Measurements from ENCODE around the gene IZUMO1.

IZUMO1 gene

GRCh38 chr19:48760504-48761205 is 13.9 kb upstream of the IZUMO1 start:
- H3K79me2 ChIP-seq (ENCODE audit: insufficient read depth, low read length) = no peaks in the 10 kb centered on the region
- no peaks in the 10 kb centered on the region for H3K9me2 ChIP-seq (replicated peaks; ENCODE audit: low read depth, low read length)
- peaks cover 4% of the 10 kb centered on the region for H3K4me1 ChIP-seq (ENCODE audit: insufficient read depth, low read length, poor library complexity, severe bottlenecking)
- H3K9ac ChIP-seq (ENCODE audit: low read depth, low read length, poor library complexity, severe bottlenecking) = no peak overlapping the region
- no peaks in the 10 kb centered on the region for H3K9me3 ChIP-seq (ENCODE audit: insufficient read depth, low read depth, low read length)
- H4K20me1 ChIP-seq (ENCODE audit: insufficient read depth, low read length, poor library complexity, severe bottlenecking) = no peaks in the 10 kb centered on the region
- H3K27me3 ChIP-seq (ENCODE audit: insufficient read depth, low read length, poor library complexity, severe bottlenecking) = no peaks in the 10 kb centered on the region
- H3K4me2 ChIP-seq (ENCODE audit: low read depth, low read length, poor library complexity, severe bottlenecking) = no peak overlapping the region
- H3K36me3 ChIP-seq (ENCODE audit: insufficient read depth, low read length) = no peaks in the 10 kb centered on the region
- H2AFZ ChIP-seq (ENCODE audit: low read length) = peak overlapping the region; percentile 65
- TF ChIP-seq EZH2phosphoT487 (IDR thresholded peaks at IDR 0.05; ENCODE audit: borderline replicate concordance) (no peak), CTCF (conservative IDR thresholded peaks at IDR 0.05; ENCODE audit: low read length) (no peak)
- H3F3A ChIP-seq (ENCODE audit: low read depth) = no peaks in the 10 kb centered on the region
- no peak overlapping the region for H3K4me3 ChIP-seq (ENCODE audit: low read length, poor library complexity, severe bottlenecking)

GRCh38 chr19:48757741-48758144 is 11.0 kb upstream of the IZUMO1 start:
- Histone ChIP-seq H3F3A (ENCODE audit: low read depth) (no peaks in the 10 kb centered on the region), H3K36me3 (ENCODE audit: insufficient read depth, low read length) (no peaks in the 10 kb centered on the region), H3K27me3 (ENCODE audit: insufficient read depth, low read length, poor library complexity, severe bottlenecking) (no peaks in the 10 kb centered on the region), H3K9me2 (replicated peaks; ENCODE audit: low read depth, low read length) (no peaks in the 10 kb centered on the region), H3K9me3 (ENCODE audit: insufficient read depth, low read depth, low read length) (no peaks in the 10 kb centered on the region), H3K79me2 (ENCODE audit: insufficient read depth, low read length) (no peaks in the 10 kb centered on the region), H3K4me2 (ENCODE audit: low read depth, low read length, poor library complexity, severe bottlenecking) (no peak overlapping the region), H2AFZ (ENCODE audit: low read length) (no peak overlapping the region), H4K20me1 (ENCODE audit: insufficient read depth, low read length, poor library complexity, severe bottlenecking) (no peaks in the 10 kb centered on the region), H3K4me1 (ENCODE audit: insufficient read depth, low read length, poor library complexity, severe bottlenecking) (peaks cover 4% of the 10 kb centered on the region), H3K9ac (ENCODE audit: low read depth, low read length, poor library complexity, severe bottlenecking) (no peak overlapping the region), H3K4me3 (ENCODE audit: low read length, poor library complexity, severe bottlenecking) (no peak overlapping the region)
- no peak for TF ChIP-seq CTCF (conservative IDR thresholded peaks at IDR 0.05; ENCODE audit: low read length)
- TF ChIP-seq EZH2phosphoT487 (IDR thresholded peaks at IDR 0.05; ENCODE audit: borderline replicate concordance) = no peak

GRCh38 chr19:48757089-48757675 is 10.5 kb upstream of the IZUMO1 start:
- Histone ChIP-seq H3K9ac (ENCODE audit: low read depth, low read length, poor library complexity, severe bottlenecking) (no peak overlapping the region), H3K4me2 (ENCODE audit: low read depth, low read length, poor library complexity, severe bottlenecking) (no peak overlapping the region), H3K4me3 (ENCODE audit: low read length, poor library complexity, severe bottlenecking) (no peak overlapping the region), H2AFZ (ENCODE audit: low read length) (no peak overlapping the region), H3K9me2 (replicated peaks; ENCODE audit: low read depth, low read length) (no peaks in the 10 kb centered on the region), H3K9me3 (ENCODE audit: insufficient read depth, low read depth, low read length) (no peaks in the 10 kb centered on the region), H3K36me3 (ENCODE audit: insufficient read depth, low read length) (no peaks in the 10 kb centered on the region), H3K79me2 (ENCODE audit: insufficient read depth, low read length) (no peaks in the 10 kb centered on the region), H4K20me1 (ENCODE audit: insufficient read depth, low read length, poor library complexity, severe bottlenecking) (no peaks in the 10 kb centered on the region), H3K4me1 (ENCODE audit: insufficient read depth, low read length, poor library complexity, severe bottlenecking) (peaks cover 4% of the 10 kb centered on the region), H3F3A (ENCODE audit: low read depth) (no peaks in the 10 kb centered on the region), H3K27me3 (ENCODE audit: insufficient read depth, low read length, poor library complexity, severe bottlenecking) (no peaks in the 10 kb centered on the region)
- no peak for TF ChIP-seq CTCF (conservative IDR thresholded peaks at IDR 0.05; ENCODE audit: low read length)
- no peak for TF ChIP-seq EZH2phosphoT487 (IDR thresholded peaks at IDR 0.05; ENCODE audit: borderline replicate concordance)

Data from Loucy (cell line).